Body of pancreas (tissue), 4 donors: ENCODE measurements around the gene CDS1. TPM values are rescaled to one million over a fixed set of nuclear protein-coding genes. Genes with fewer than 3 reads are reported as not detected.

Source experiments
- ATAC-seq: fragments of 150-250 bp; one replicate; pipeline ENCODE4 v1.9.1; 2016
- DNase-seq, 4 donors: peaks; one replicate each; pipeline ENCODE4 v3.0.0-alpha.2; 2019
- H3K27ac ChIP-seq, 4 donors: fragments of 200-600 bp; sonication (generic); 1 replicate in 3 of 4; 2 replicates in 1 of 4; pipeline versions ENCODE4 v1.5.1 to v1.6.1; 2016 to 2019; ENCODE audit warnings: mild to moderate bottlenecking in 1 of 4, mixed read lengths in 1 of 4, moderate library complexity in 1 of 4
- H3K27me3 ChIP-seq, 2 donors: fragments of 200-600 bp; sonication (generic); one replicate each; pipeline ENCODE4 v1.6.0; 2016; ENCODE audit warnings: mild to moderate bottlenecking in 1 of 2
- H3K36me3 ChIP-seq, 2 donors: fragments of 200-600 bp; sonication (generic); replicated peaks in 1 of 2; 2 replicates each; pipeline ENCODE4 v1.5.1; 2016; ENCODE audit warnings: low read depth in 2 of 2; ENCODE audit not compliant: insufficient read depth in 1 of 2
- H3K4me1 ChIP-seq: fragments of 200-600 bp; sonication (generic); one replicate; pipeline ENCODE4 v1.6.0; 2016
- H3K4me3 ChIP-seq, 2 donors: fragments of 200-600 bp; sonication (generic); 1 replicate in 1 of 2; 2 replicates in 1 of 2; pipeline ENCODE4 v1.5.1; 2016 to 2019
- H3K9me3 ChIP-seq, 3 donors: fragments of 200-600 bp; sonication (generic); 1 replicate in 2 of 3; 2 replicates in 1 of 3; pipeline ENCODE4 v1.5.1; 2016
- CTCF ChIP-seq, 7 experiments: fragments of 450-650 bp in 4 of 7; fragments of 200-600 bp in 3 of 7; sonication (generic) in 3 of 7; IDR thresholded peaks; one replicate each; pipeline ENCODE4 v1.5.1; 2016 to 2019; ENCODE audit warnings: antibody characterized with exemption in 7 of 7
- POLR2A ChIP-seq, 3 donors: fragments of 450-650 bp; IDR thresholded peaks; one replicate each; pipeline ENCODE4 v1.6.1; 2016; ENCODE audit warnings: antibody characterized with exemption in 3 of 3, mild to moderate bottlenecking in 2 of 3
- WGBS, 2 donors: methylation state at CpG; one replicate each; pipeline ENCODE4 v1.1.5; 2017; 5-methylcytosine and 5-hydroxymethylcytosine counted together
- intact Hi-C: fragments of 100-400 bp; cut with DNase I; formaldehyde crosslinking; loops from one replicate; pipeline ENCODE4 v1.15.1; 2023
- total RNA-seq, 2 donors: library from RNA; depleted of rRNA; stranded (reverse); fragments of >200 nt; gene quantifications; one replicate each; pipeline ENCODE4 v1.1.0, GENCODE V29; 2016

Gene CDS1
- total RNA-seq, 2 donors from 2014 or later: 5.2 to 5.9 TPM

- H3K4me1 ChIP-seq: no peaks in the 10 kb centered on the region
- WGBS, 2 donors: 79 to 82% methylated on average over 1 of the region's 1 CpG
- no peak for DNase-seq
- H3K27ac ChIP-seq: no peak overlapping the region
- H3K4me3 ChIP-seq: no peak overlapping the region
- H3K36me3 ChIP-seq: no peaks in the 10 kb centered on the region
- TF ChIP-seq POLR2A (IDR thresholded peaks at IDR 0.05): no peak
- no peak for TF ChIP-seq CTCF (IDR thresholded peaks at IDR 0.05)
- H3K27me3 ChIP-seq: no peaks in the 10 kb centered on the region
- no peak for ATAC-seq
- intact Hi-C loops: no loop called here
- no peaks in the 10 kb centered on the region for H3K9me3 ChIP-seq
Observed at GRCh38 chr4:84648178-84648577, 65.3 kb downstream of the CDS1 start.

- TF ChIP-seq CTCF (IDR thresholded peaks at IDR 0.05) (no peak), POLR2A (IDR thresholded peaks at IDR 0.05) (no peak)
- H3K27me3 ChIP-seq: no peaks in the 10 kb centered on the region
- no peak for ATAC-seq
- no peaks in the 10 kb centered on the region for H3K36me3 ChIP-seq
- H3K9me3 ChIP-seq: no peaks in the 10 kb centered on the region
- H3K4me1 ChIP-seq: no peaks in the 10 kb centered on the region
- H3K4me3 ChIP-seq: no peak overlapping the region
- intact Hi-C loops: no loop called here
- WGBS, 2 donors: 70 to 75% methylated on average over 10 of the region's 10 CpGs
- DNase-seq: no peak
- H3K27ac ChIP-seq: no peak overlapping the region
Observed at GRCh38 chr4:84648863-84649647, 66.1 kb downstream of the CDS1 start.

GRCh38 chr4:84651499-84651898 lies 68.6 kb downstream of the CDS1 start:
- no peak for ATAC-seq
- H3K4me1 ChIP-seq: no peaks in the 10 kb centered on the region
- no peaks in the 10 kb centered on the region for H3K9me3 ChIP-seq
- H3K27ac ChIP-seq: no peak overlapping the region
- H3K4me3 ChIP-seq: no peak overlapping the region
- H3K36me3 ChIP-seq: no peaks in the 10 kb centered on the region
- intact Hi-C loops: no loop called here
- WGBS, 2 donors: 100% methylated on average over 1 of the region's 1 CpG
- TF ChIP-seq POLR2A (IDR thresholded peaks at IDR 0.05): no peak
- no peak for TF ChIP-seq CTCF (IDR thresholded peaks at IDR 0.05)
- H3K27me3 ChIP-seq: no peaks in the 10 kb centered on the region
- DNase-seq: no peak

GRCh38 chr4:84652478-84652877 lies 69.6 kb downstream of the CDS1 start:
- no peaks in the 10 kb centered on the region for H3K4me1 ChIP-seq
- H3K9me3 ChIP-seq: no peaks in the 10 kb centered on the region
- no peak for DNase-seq
- intact Hi-C loops: no loop called here
- H3K27ac ChIP-seq: no peak overlapping the region
- no peak overlapping the region for H3K4me3 ChIP-seq
- WGBS, 2 donors: 87 to 89% methylated on average over 4 of the region's 4 CpGs
- H3K27me3 ChIP-seq: no peaks in the 10 kb centered on the region
- no peaks in the 10 kb centered on the region for H3K36me3 ChIP-seq
- TF ChIP-seq CTCF (IDR thresholded peaks at IDR 0.05) (no peak), POLR2A (IDR thresholded peaks at IDR 0.05) (no peak)
- ATAC-seq: no peak

GRCh38 chr4:84660606-84661005 lies 77.7 kb downstream of the CDS1 start:
- 82 to 83% methylated on average over 3 of the region's 3 CpGs for WGBS, 2 donors
- H3K9me3 ChIP-seq: no peaks in the 10 kb centered on the region
- no peaks in the 10 kb centered on the region for H3K36me3 ChIP-seq
- DNase-seq (no peak), ATAC-seq (no peak)
- no peak overlapping the region for H3K27ac ChIP-seq
- no peaks in the 10 kb centered on the region for H3K27me3 ChIP-seq
- intact Hi-C loops: no loop called here
- TF ChIP-seq CTCF (IDR thresholded peaks at IDR 0.05) (no peak), POLR2A (IDR thresholded peaks at IDR 0.05) (no peak)
- peaks cover 4% of the 10 kb centered on the region for H3K4me1 ChIP-seq
- H3K4me3 ChIP-seq: no peak overlapping the region
